Lower lobe of right lung (tissue), 2 donors: ENCODE measurements around the gene CENPQ. TPM values are rescaled to one million over a fixed set of nuclear protein-coding genes. Genes with fewer than 3 reads are reported as not detected.

Source experiments
- ATAC-seq, 2 donors: fragments of 200-7000 bp; cut with Tn5 transposase; one replicate each; pipeline ENCODE4 v1.9.1; 2020 to 2022; ENCODE audit warnings: mild to moderate bottlenecking in 2 of 2, moderate library complexity in 2 of 2
- DNase-seq: peaks from one replicate; pipeline ENCODE4 v3.0.0-alpha.2; 2020
- H3K27ac ChIP-seq: fragments of 200-600 bp; one replicate; pipeline ENCODE4 v1.8.0; 2022
- H3K27me3 ChIP-seq: fragments of 200-600 bp; one replicate; pipeline ENCODE4 v1.8.0; 2022; ENCODE audit warnings: low read depth
- H3K36me3 ChIP-seq: fragments of 200-600 bp; one replicate; pipeline ENCODE4 v1.8.0; 2022; ENCODE audit warnings: mild to moderate bottlenecking
- H3K4me1 ChIP-seq: fragments of 200-600 bp; one replicate; pipeline ENCODE4 v1.8.0; 2022
- H3K4me3 ChIP-seq: fragments of 200-600 bp; one replicate; pipeline ENCODE4 v1.8.0; 2022; ENCODE audit warnings: mild to moderate bottlenecking
- H3K9me3 ChIP-seq: fragments of 200-600 bp; one replicate; pipeline ENCODE4 v1.8.0; 2022
- intact Hi-C: fragments of 100-400 bp; cut with DNase I; formaldehyde crosslinking; loops from one replicate; pipeline ENCODE4 v1.11.0; 2022
- total RNA-seq: library from RNA; stranded (reverse); fragmentation: NEBNext Ultra II Directional; extraction: Animal tissue kit (Norgen Biotek cat#: 25700); gene quantifications from one replicate; pipeline ENCODE4 v1.2.1, GENCODE V29; 2021
- TF ChIP-seq, protein P1 (sequence below): fragments of 200-600 bp; IDR thresholded peaks from one replicate; pipeline ENCODE4 v1.8.0; 2022; ENCODE audit warnings: antibody characterized with exemption, mild to moderate bottlenecking
- donor health status: DM: no; HTN: yes; CAD: no; lungs with severe emphysema.

CENPQ gene
- total RNA-seq, 1 donor from 2014 or later: 4.3 TPM

DNA sequence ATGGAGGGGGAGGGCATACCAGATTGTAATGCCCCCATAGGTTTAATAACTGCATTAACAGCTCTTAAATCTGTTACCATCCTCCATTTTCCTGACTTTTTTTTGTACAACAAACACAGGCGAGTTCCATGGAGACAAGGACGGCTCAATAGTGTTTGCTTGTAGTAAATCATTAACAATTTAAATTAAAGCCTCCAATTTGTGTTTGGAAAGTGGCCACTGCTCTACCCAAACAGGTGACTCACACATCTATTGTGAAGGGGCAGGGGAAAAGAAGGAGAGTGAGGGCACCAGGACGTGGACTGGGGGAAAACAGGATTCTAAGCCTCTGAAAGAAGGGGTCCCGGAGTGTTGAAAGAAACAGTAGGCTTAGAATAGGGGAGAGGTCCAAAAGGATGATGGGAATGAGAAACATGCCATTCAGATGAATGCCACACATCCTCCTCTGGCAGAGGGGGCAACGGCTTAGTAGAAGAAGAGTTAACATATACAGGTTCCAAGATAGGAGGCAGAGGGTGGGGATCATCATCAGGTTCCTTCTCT lies 43.5 kb downstream of the CENPQ start:
- Histone ChIP-seq H3K36me3 (no peaks in the 10 kb centered on the region), H3K4me1 (no peaks in the 10 kb centered on the region), H3K4me3 (no peak overlapping the region), H3K9me3 (no peaks in the 10 kb centered on the region), H3K27ac (no peak overlapping the region), H3K27me3 (no peaks in the 10 kb centered on the region)
- ATAC-seq (no peak), DNase-seq (no peak)
- TF ChIP-seq, protein P1, sequence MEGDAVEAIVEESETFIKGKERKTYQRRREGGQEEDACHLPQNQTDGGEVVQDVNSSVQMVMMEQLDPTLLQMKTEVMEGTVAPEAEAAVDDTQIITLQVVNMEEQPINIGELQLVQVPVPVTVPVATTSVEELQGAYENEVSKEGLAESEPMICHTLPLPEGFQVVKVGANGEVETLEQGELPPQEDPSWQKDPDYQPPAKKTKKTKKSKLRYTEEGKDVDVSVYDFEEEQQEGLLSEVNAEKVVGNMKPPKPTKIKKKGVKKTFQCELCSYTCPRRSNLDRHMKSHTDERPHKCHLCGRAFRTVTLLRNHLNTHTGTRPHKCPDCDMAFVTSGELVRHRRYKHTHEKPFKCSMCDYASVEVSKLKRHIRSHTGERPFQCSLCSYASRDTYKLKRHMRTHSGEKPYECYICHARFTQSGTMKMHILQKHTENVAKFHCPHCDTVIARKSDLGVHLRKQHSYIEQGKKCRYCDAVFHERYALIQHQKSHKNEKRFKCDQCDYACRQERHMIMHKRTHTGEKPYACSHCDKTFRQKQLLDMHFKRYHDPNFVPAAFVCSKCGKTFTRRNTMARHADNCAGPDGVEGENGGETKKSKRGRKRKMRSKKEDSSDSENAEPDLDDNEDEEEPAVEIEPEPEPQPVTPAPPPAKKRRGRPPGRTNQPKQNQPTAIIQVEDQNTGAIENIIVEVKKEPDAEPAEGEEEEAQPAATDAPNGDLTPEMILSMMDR: no peak
- intact Hi-C loops: no loop called here

DNA sequence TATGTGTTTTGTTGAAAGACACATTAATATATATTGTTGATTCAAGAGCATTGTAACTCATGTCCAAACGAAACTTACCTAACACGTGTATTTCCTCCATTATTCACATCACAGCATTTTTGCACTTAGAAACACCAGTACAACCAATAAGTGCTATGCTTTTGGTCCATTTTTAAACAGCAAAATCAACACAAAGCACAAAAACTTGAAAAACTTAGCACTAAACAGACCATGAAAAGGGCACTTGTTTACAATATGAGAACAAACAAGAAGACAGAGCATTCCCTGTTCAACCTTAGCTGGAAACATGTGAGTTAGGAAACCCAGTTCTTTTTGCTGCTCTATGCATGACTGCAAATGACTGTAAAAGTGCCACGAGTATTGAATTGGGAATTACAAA lies 46.2 kb downstream of the CENPQ start:
- intact Hi-C loops: no loop called here
- Histone ChIP-seq H3K27ac (no peak overlapping the region), H3K4me1 (no peaks in the 10 kb centered on the region), H3K36me3 (no peaks in the 10 kb centered on the region), H3K27me3 (peaks cover 1% of the 10 kb centered on the region), H3K9me3 (no peaks in the 10 kb centered on the region), H3K4me3 (no peak overlapping the region)
- no peak for ATAC-seq
- TF ChIP-seq, protein P1: no peak
- no peak for DNase-seq

DNA sequence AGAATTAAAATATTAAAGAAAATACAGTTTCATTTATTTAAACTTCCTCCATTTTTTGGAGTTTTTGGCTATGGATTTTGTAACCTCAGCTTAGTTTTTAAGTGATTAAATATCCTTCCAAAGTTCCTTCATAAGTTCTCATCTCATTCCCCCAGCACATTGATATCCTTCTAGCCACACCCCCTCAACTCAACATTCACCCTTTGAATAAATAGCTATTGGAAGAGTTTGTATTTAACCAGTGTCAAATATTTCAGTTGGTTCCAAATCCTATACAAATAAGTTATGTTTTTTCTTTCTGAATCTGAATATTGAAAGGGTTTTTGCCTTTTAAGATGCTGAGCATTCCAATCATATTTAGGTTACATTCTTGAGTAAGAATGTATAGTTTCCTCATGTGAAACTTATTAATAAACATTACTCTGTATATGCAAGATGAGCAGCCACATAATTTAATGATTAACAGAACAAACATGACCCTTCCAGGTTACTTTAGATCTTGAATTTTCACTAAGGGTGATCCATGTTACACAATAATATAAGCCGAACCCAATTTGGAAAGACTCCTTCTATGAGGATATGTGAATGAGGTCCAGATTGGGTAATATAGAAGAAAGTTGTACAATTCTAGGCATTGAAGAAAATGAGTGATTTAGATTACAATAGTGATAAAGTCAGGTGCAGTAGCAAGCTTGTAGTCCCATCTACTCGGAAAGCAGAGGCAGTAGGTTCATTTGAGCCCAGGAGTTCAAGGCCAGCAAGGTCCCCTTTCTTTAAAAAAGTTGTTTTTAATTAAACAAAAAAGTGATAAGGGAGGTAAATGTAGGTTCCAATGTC lies 50.2 kb downstream of the CENPQ start:
- DNase-seq (no peak), ATAC-seq (no peak)
- no peak overlapping the region for H3K4me3 ChIP-seq
- H3K36me3 ChIP-seq: no peaks in the 10 kb centered on the region
- intact Hi-C loops: no loop called here
- peaks cover 4% of the 10 kb centered on the region for H3K27me3 ChIP-seq
- H3K4me1 ChIP-seq: no peaks in the 10 kb centered on the region
- no peak overlapping the region for H3K27ac ChIP-seq
- H3K9me3 ChIP-seq: no peaks in the 10 kb centered on the region
- TF ChIP-seq, protein P1: no peak

- DNase-seq: no peak
- H3K27me3 ChIP-seq: peaks cover 4% of the 10 kb centered on the region
- H3K9me3 ChIP-seq: no peaks in the 10 kb centered on the region
- no peaks in the 10 kb centered on the region for H3K36me3 ChIP-seq
- H3K4me1 ChIP-seq: no peaks in the 10 kb centered on the region
- no peak for ATAC-seq
- H3K4me3 ChIP-seq: no peak overlapping the region
- no peak overlapping the region for H3K27ac ChIP-seq
- TF ChIP-seq, protein P1: no peak
- intact Hi-C loops: no loop called here
Observed at GRCh38 chr6:49514571-49515484, 51.7 kb downstream of the CENPQ start.

DNA sequence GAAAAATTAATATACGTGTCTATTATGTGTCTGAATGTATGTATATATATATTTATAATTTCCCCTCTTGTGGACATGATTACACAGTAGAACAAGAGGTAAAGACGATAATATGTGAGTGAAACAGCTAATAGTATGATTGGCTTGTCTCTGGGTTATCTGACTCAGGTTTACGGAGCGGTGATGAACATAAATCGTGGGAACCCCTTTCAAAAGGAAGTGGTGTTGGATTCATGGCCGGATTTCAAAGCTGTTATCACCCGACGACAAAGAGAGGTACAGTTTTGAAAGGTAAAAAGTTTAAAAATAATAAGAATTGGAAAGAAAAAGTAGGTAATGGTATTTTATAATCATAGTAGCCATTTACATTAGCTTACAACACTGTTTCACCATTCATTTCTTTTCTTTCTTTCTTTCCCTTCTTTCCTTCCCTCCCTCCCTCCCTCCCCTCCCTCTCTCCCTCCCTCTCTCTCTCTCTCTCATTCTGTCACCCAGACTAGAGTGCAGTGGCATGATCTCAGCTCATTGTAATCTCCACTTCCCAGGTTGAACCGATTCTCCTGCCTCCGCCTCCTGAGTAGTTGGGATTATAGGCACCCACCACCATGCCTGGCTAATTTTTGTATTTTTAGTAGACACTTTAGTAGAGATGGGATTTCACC lies 52.4 kb downstream of the CENPQ start:
- TF ChIP-seq, protein P1: no peak
- Histone ChIP-seq H3K27ac (no peak overlapping the region), H3K36me3 (no peaks in the 10 kb centered on the region), H3K9me3 (no peaks in the 10 kb centered on the region), H3K27me3 (peaks cover 4% of the 10 kb centered on the region), H3K4me1 (no peaks in the 10 kb centered on the region), H3K4me3 (no peak overlapping the region)
- intact Hi-C loops: no loop called here
- DNase-seq: no peak
- ATAC-seq: no peak
